Fibroblast of mammary gland (primary cell): Measurements from ENCODE around the gene LAMA1.

Source experiments
- DNase-seq: peaks from one replicate; pipeline ENCODE4 v3.0.0-alpha.2; 2010; ENCODE audit warnings: low read depth
- H3K4me3 ChIP-seq: 2 replicates; pipeline ENCODE4 v1.5.1; 2011; ENCODE audit warnings: low read depth, mild to moderate bottlenecking, low read length, moderate library complexity; ENCODE audit not compliant: control insufficient read depth
- TF ChIP-seq, protein P1 (sequence below): conservative IDR thresholded peaks from 2 replicates; pipeline ENCODE4 v1.5.1; 2011; ENCODE audit warnings: low read depth, low read length, inconsistent platforms; ENCODE audit not compliant: control insufficient read depth, insufficient read depth

The LAMA1 gene

DNA sequence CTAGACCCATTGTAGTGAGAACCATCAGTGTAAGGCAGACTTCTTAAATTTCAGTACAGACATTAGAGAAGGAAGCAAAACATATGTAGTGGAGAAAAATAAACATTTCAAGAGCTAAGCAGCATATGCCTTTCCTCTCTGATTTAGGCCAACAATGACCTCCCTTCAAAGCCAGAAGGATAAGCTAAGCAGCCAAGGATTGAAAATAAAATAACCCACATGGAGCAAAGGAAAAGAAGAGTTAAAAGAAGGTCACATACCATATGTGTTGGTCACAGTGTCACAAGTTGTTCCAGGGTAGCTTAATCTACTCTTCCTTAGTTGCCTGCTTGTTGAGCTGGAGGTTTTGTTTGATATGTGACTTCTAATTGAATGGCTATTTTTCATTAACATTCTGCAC lies 15.6 kb upstream of the LAMA1 start:
- peak; percentile 40 for DNase-seq
- no peak overlapping the region for H3K4me3 ChIP-seq
- TF ChIP-seq, protein P1, sequence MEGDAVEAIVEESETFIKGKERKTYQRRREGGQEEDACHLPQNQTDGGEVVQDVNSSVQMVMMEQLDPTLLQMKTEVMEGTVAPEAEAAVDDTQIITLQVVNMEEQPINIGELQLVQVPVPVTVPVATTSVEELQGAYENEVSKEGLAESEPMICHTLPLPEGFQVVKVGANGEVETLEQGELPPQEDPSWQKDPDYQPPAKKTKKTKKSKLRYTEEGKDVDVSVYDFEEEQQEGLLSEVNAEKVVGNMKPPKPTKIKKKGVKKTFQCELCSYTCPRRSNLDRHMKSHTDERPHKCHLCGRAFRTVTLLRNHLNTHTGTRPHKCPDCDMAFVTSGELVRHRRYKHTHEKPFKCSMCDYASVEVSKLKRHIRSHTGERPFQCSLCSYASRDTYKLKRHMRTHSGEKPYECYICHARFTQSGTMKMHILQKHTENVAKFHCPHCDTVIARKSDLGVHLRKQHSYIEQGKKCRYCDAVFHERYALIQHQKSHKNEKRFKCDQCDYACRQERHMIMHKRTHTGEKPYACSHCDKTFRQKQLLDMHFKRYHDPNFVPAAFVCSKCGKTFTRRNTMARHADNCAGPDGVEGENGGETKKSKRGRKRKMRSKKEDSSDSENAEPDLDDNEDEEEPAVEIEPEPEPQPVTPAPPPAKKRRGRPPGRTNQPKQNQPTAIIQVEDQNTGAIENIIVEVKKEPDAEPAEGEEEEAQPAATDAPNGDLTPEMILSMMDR: no peak

DNA sequence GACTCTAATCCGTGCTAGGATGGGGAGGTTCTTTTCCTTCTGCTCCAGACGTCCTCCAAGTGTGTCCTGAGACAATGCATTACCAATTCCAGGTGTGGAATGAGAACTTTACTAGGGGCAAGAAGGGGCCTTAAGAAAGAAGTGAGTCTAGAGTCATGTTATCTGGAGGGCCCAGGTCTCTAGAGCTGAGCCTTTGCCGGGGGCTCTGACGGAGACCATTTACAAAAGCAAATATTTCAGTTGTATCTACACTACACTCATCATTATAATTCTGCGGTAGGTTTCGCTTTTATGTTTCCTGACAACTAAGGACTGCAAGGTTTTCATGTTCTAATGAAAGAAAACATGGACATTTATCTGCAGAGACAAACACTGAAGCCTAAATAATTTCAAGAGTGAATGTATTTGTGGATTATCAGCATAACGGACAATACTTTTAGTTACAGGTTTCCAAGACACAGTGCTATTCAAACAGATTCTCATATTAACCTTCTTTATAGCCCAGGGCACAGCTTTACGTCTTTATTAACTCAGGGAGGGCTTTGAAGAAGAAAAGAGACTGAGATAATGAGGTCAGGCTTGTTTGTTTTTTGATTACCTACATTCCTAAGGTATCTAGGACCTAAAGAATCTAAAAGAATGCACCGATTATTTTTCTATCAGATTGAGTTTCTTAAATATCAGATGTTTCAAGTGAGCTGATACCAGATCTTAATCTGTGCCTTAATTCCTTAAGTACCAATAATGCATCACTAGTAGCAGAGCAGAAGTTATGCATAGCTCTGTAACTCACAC lies 15.0 kb upstream of the LAMA1 start:
- TF ChIP-seq, protein P1: no peak
- no peak overlapping the region for H3K4me3 ChIP-seq
- DNase-seq: no peak

DNA sequence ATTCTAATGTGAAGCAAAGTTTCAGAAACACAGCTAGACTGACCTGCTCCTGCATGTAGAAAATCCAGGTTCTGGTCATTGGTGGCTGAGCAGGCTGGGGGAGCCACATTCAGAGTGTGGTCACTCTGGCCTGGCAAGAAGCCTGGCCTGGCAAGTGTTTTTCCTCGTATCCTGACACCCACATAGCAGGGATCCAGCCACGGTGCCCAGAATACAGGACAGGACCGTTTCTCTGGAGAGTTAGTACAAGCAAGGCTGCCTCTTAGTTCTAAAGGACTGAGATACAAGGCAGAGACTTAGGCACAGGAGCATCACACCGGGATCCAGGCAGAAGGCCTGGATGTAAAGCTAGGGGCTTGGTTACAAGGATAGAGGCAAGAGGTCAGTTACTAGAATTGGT lies 4.8 kb upstream of the LAMA1 start:
- H3K4me3 ChIP-seq: no peak overlapping the region
- DNase-seq: no peak
- TF ChIP-seq, protein P1: no peak

DNA sequence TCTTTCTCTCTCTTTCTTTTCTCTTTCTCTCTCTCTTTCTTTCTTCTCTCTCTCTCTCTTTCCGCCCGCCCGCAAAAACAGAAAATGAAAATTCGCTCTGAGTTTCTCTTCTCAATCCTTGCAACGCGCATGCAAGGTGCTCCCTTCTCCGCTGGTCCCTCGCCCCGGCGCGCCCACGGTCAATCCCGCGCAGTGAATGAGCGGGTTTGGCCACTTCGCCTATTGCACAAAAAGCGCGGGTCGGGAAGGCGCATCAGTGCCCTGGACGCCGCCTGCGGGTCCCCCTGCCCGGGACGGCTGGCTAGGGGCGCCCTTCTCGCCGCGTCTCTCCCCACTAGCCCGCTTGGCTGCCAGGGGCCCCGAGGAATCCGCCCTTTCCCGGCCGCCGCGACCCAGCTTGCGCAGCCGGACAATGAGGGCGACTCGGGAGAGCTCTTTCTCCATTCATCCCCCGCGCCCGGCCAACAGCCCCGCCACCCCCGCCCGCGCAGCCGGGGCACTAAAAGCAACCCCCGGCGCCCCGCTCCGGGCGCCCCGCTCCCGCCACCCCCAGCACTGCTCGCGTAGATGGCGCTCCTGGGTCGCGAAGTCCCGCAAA lies 706 bp downstream of the LAMA1 start:
- no peak for DNase-seq
- TF ChIP-seq, protein P1: no peak
- H3K4me3 ChIP-seq: peak overlapping the region; percentile 58

DNA sequence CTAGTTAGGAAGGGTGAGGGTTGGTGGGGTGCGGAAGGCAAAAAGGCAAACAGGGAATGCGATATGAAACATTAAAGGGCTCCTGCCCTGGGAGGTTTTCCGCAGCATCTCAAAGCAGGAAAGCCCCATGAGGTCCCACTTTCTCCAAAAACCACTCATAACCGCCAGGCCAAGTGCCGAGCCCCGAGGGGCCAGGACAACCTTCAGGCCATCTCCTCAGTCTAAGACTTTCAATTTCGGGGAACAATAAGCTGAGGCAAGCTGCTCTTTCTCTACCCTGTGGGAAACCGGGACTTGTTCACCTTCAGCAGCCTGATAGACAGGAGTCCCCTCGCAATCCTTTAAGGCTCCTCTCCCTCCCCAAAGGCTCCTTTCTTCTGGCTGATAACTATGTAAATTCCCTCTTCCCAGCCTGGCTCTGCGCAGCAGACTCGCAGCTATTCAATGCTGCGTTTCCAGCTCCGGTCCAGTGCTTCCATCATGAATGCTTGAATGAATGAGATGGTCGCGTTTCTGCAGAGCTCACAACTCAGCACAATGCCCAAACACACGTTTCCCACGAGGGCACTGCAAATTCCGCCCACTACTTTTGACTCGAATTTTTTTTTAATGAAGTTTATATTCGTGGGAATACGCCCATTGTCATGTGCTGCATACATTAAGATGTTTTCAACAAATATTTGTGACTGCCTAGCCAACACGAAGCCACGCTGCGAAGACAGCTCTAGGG lies 1.4 kb downstream of the LAMA1 start:
- DNase-seq: peak; percentile 25
- peak overlapping the region; percentile 58 for H3K4me3 ChIP-seq
- TF ChIP-seq, protein P1: no peak

DNA sequence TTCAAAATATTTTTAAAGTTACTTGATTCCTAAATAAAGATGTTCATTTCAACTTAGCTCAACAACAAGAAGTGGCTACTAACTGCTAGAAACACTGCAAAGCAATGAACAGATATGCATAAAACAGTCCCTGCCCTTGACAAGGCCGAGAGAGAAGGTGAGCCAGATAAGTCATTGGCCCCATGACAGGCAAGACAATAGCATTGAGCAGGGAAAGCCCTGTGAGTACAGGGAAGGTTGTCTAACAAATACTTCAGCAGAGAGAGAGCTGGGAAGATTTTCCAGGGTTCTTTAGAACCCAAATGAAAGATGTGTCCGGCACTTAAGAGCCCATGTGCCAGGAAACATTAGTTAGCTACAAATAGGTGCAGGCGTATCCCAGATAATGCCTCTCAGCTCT lies 4.7 kb downstream of the LAMA1 start:
- H3K4me3 ChIP-seq: no peak overlapping the region
- DNase-seq: no peak
- TF ChIP-seq, protein P1: no peak
